ENCODE results near the gene ZNF28.
"Not testable (repeated sequence)": the region's sequence is repeated elsewhere in the genome, so short reads cannot be mapped to it uniquely, and the experiment has no call there.

ZNF28 gene

GRCh38 chr19:52821204-52821960 lies at the start of gene ZNF28:
ZNF28 (minus strand) TSS chr19:52821633; CDS start chr19:52817958, 3,675 bp downstream.
- peak; percentile 70 for DNase-seq

GRCh38 chr19:52868031-52868430 lies 46.6 kb upstream of the ZNF28 start:
- DNase-seq: not testable (repeated sequence)

GRCh38 chr19:52857378-52858191 lies 36.2 kb upstream of the ZNF28 start, which contains the start of gene ZNF468:
ZNF468 (minus strand) TSS chr19:52857619; CDS start chr19:52854272, 3,347 bp downstream.
- peak; percentile 71 for DNase-seq

GRCh38 chr19:52856540-52857377 lies 35.3 kb upstream of the ZNF28 start:
- not testable (repeated sequence) for DNase-seq

- not testable (repeated sequence) for DNase-seq
These were observed 25.9 kb upstream of the ZNF28 start for GRCh38 chr19:52847352-52847751.

GRCh38 chr19:52840825-52841465 lies 19.5 kb upstream of the ZNF28 start:
- DNase-seq: not testable (repeated sequence)

- not testable (repeated sequence) for DNase-seq
These were observed 12.9 kb upstream of the ZNF28 start for GRCh38 chr19:52834289-52834688.

GRCh38 chr19:52833541-52833940 lies 12.1 kb upstream of the ZNF28 start:
- DNase-seq: not testable (repeated sequence)

GRCh38 chr19:52829866-52830265 lies 8.4 kb upstream of the ZNF28 start:
- DNase-seq: not testable (repeated sequence)

- DNase-seq: no peak
These were observed 4.3 kb upstream of the ZNF28 start for GRCh38 chr19:52825765-52826164.

- no peak for DNase-seq
These were observed 2.2 kb upstream of the ZNF28 start for GRCh38 chr19:52823676-52824075.

GRCh38 chr19:52820472-52821203 lies 795 bp downstream of the ZNF28 start:
- peak; percentile 59 for DNase-seq

- DNase-seq: no peak
These were observed 11.6 kb downstream of the ZNF28 start for GRCh38 chr19:52809801-52810200.

GRCh38 chr19:52799950-52800640 lies 21.3 kb downstream of the ZNF28 start:
- not testable (repeated sequence) for DNase-seq

GRCh38 chr19:52789440-52789839 lies 32.0 kb downstream of the ZNF28 start:
- DNase-seq: no peak

- DNase-seq: peak; percentile 89
These were observed 34.7 kb downstream of the ZNF28 start, which contains the start of gene ZNF600 for GRCh38 chr19:52786464-52787354. ZNF600 (minus strand) TSS chr19:52786791; CDS start chr19:52778888, 7,903 bp downstream.

GRCh38 chr19:52786078-52786463 lies 35.4 kb downstream of the ZNF28 start:
- DNase-seq: no peak

GRCh38 chr19:52785506-52785905 lies 35.9 kb downstream of the ZNF28 start:
- DNase-seq: no peak

GRCh38 chr19:52782864-52783263 lies 38.6 kb downstream of the ZNF28 start:
- not testable (repeated sequence) for DNase-seq

- no peak for DNase-seq
These were observed 42.6 kb downstream of the ZNF28 start for GRCh38 chr19:52778811-52779210.
